ENCODE measurements around the gene ANKIB1. TPM values are rescaled to one million over a fixed set of nuclear protein-coding genes. Genes with fewer than 3 reads are reported as not detected.

Gene ANKIB1
- total RNA-seq, 1 donor from 2014 or later: 58.1 TPM

DNA sequence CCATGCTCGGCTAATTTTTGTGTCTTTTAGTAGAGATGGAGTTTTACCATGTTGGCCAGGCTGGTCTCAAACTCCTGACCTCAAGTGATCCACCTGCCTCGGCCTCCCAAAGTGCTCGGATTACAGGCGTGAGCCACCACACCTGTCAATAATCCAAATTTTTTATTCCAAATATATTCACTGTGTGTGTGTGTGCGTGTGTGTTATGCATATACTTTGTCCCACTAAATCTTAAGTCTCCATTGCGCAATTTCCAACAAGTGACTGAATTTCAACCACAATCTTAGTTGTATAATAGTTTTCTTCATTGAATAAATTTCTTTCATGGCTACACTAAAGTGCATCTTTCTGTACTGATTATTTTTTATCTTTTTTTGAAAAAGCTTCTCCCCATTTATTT, 2.8 kb upstream of the ANKIB1 start:
- Mint-ChIP-seq H3K27me3 (no peaks in the 10 kb centered on the region), H3K36me3 (ENCODE audit: insufficient read depth) (peaks cover 5% of the 10 kb centered on the region), H3K27ac (no peak overlapping the region), H3K4me3 (ENCODE audit: low read depth) (no peak overlapping the region), H3K9me3 (ENCODE audit: low read depth) (no peaks in the 10 kb centered on the region), H3K4me1 (ENCODE audit: low read depth) (peaks cover 32% of the 10 kb centered on the region)
- no peak for DNase-seq (ENCODE audit: low spot score, unreplicated experiment)
- TF ChIP-seq, protein P1, sequence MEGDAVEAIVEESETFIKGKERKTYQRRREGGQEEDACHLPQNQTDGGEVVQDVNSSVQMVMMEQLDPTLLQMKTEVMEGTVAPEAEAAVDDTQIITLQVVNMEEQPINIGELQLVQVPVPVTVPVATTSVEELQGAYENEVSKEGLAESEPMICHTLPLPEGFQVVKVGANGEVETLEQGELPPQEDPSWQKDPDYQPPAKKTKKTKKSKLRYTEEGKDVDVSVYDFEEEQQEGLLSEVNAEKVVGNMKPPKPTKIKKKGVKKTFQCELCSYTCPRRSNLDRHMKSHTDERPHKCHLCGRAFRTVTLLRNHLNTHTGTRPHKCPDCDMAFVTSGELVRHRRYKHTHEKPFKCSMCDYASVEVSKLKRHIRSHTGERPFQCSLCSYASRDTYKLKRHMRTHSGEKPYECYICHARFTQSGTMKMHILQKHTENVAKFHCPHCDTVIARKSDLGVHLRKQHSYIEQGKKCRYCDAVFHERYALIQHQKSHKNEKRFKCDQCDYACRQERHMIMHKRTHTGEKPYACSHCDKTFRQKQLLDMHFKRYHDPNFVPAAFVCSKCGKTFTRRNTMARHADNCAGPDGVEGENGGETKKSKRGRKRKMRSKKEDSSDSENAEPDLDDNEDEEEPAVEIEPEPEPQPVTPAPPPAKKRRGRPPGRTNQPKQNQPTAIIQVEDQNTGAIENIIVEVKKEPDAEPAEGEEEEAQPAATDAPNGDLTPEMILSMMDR (IDR thresholded peaks at IDR 0.05; ENCODE audit: unreplicated experiment): no peak

DNA sequence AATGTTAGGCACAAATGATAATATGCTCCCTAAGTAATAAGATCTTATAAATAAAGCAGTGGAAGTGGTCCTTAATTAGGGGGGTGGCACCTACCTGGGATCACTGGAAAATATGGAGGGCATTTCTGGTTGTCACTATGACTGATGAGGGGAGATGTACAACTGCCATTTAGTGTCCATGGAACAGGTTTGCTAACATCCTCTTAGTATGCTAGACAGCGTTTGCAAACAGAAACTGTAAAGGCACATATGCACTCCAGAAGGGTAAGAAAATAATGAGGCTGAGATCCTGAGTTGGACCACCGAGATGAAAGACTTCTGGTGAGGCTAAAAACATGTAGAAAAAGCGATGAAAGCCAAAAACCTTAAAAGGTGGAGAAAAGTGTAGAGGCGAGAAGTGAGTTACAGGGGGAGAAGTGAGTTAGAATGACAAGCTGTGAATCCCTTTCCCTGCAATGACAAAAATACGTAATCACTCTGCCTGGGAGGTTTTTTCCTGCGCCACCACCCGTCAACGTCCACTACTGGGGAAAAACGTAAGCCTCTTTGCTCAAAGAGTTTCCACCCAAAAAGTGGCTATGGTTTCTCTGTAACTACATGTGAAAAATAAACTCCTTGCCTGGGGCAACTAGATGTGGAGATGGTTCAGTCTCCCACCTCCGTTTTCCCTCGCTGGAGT, 827 bp upstream of the ANKIB1 start:
- H3K36me3 Mint-ChIP-seq (ENCODE audit: insufficient read depth): peaks cover 2% of the 10 kb centered on the region
- TF ChIP-seq, protein P1 (IDR thresholded peaks at IDR 0.05; ENCODE audit: unreplicated experiment): no peak
- H3K27ac Mint-ChIP-seq: peak overlapping the region; percentile 100
- DNase-seq (ENCODE audit: low spot score, unreplicated experiment): no peak
- no peaks in the 10 kb centered on the region for H3K27me3 Mint-ChIP-seq
- peak overlapping the region; percentile 98 for H3K4me3 Mint-ChIP-seq (ENCODE audit: low read depth)
- H3K4me1 Mint-ChIP-seq (ENCODE audit: low read depth): peaks cover 36% of the 10 kb centered on the region
- H3K9me3 Mint-ChIP-seq (ENCODE audit: low read depth): no peaks in the 10 kb centered on the region

DNA sequence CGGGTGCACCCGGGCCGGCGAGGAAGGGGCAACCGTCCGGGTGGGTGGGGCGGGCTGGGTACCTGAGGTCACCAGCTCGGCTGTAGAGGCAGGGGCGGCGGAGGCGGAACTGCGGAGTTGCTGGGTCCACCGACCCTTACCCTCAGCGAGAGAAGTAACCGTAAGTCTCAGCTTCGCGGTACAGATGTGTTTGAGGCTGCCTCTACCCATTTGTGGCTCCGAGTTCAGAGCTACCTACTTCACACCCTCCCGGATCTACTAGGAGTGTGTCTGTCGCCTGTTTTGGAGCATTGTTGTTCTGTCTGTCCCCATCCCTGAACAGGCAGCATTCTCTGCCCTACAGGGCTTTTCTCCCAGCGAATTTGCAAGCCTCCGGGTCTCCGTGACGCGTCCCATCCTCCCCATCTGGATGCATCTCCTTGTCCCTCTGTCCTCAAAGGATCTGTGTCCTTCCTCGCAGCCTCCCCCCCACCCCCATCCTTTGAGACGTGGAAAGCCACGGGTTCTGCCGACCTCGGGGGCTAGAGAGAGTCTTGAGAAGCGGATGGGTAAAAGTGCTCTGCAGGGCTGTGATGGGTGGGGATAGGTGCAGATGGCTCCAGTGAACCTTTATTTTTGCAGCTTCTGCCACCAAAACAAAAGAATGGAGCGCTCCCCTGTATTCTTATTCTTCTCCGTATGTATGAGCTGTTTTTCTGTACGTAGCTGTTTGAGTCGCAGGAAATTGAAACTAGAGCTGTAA, 757 bp downstream of the ANKIB1 start:
- peak overlapping the region; percentile 95 for H3K27ac Mint-ChIP-seq
- TF ChIP-seq, protein P1 (IDR thresholded peaks at IDR 0.05; ENCODE audit: unreplicated experiment): no peak
- no peaks in the 10 kb centered on the region for H3K36me3 Mint-ChIP-seq (ENCODE audit: insufficient read depth)
- H3K4me1 Mint-ChIP-seq (ENCODE audit: low read depth): peaks cover 36% of the 10 kb centered on the region
- peak; percentile 14 for DNase-seq (ENCODE audit: low spot score, unreplicated experiment)
- no peaks in the 10 kb centered on the region for H3K27me3 Mint-ChIP-seq
- H3K9me3 Mint-ChIP-seq (ENCODE audit: low read depth): no peaks in the 10 kb centered on the region
- peak overlapping the region; percentile 98 for H3K4me3 Mint-ChIP-seq (ENCODE audit: low read depth)

DNA sequence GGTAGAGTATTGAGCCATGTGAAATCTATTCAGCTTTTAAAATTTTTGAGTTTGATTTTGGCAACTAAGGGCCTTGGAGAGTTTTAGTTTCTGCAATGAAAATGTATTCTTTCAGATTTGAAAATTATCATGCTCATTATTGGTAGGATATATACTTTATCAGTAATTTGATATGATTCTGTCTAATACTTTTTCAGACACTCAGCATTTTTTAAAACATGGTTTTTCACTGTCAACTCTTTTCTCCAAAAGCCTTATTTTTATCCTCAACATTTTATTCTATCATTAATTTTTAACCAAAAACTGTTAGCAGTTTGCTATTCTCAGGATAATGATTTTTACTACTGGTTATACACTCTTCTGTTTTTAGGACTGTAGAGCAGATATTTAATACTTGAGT, 4.8 kb downstream of the ANKIB1 start:
- DNase-seq (ENCODE audit: low spot score, unreplicated experiment): no peak
- Mint-ChIP-seq H3K36me3 (ENCODE audit: insufficient read depth) (peaks cover 11% of the 10 kb centered on the region), H3K9me3 (ENCODE audit: low read depth) (peaks cover 10% of the 10 kb centered on the region), H3K4me3 (ENCODE audit: low read depth) (no peak overlapping the region), H3K27ac (no peak overlapping the region), H3K27me3 (no peaks in the 10 kb centered on the region), H3K4me1 (ENCODE audit: low read depth) (peaks cover 17% of the 10 kb centered on the region)
- TF ChIP-seq, protein P1 (IDR thresholded peaks at IDR 0.05; ENCODE audit: unreplicated experiment): no peak

DNA sequence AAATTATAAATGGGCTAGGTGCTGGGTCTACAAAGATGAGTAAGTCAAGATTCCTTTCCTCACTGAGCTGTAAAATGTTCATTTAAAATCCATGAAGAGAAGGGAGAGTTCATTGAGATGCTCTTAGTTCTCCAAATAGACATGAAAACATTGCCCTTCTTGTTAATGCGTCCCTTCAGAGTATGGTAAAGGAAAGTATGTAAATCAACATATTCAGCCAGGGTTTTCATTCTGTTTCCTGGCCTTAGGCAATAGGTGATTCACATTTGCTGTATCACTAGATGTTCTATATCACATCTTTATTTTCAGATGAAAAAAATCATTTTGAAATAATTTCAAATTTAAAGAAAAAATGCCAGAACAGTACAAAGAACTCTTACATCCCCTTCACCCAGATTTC, 5.4 kb downstream of the ANKIB1 start:
- Mint-ChIP-seq H3K36me3 (ENCODE audit: insufficient read depth) (peaks cover 11% of the 10 kb centered on the region), H3K27ac (no peak overlapping the region), H3K9me3 (ENCODE audit: low read depth) (peaks cover 10% of the 10 kb centered on the region), H3K27me3 (no peaks in the 10 kb centered on the region), H3K4me1 (ENCODE audit: low read depth) (peaks cover 15% of the 10 kb centered on the region), H3K4me3 (ENCODE audit: low read depth) (no peak overlapping the region)
- TF ChIP-seq, protein P1 (IDR thresholded peaks at IDR 0.05; ENCODE audit: unreplicated experiment): no peak
- DNase-seq (ENCODE audit: low spot score, unreplicated experiment): no peak

All from progenitor cell of endocrine pancreas (in vitro differentiated cells).